ENCODE data around the gene AP2B1. TPM values are rescaled to one million over a fixed set of nuclear protein-coding genes. Genes with fewer than 3 reads are reported as not detected.

The AP2B1 gene
- polyA plus RNA-seq, 1 donor from 2014 or later = 36.3 TPM

- no peaks in the 10 kb centered on the region for H3K9me3 Mint-ChIP-seq
- peaks cover 5% of the 10 kb centered on the region for H3K36me3 Mint-ChIP-seq
- no peaks in the 10 kb centered on the region for H3K27me3 Mint-ChIP-seq
- H3K4me1 Mint-ChIP-seq = peaks cover 17 to 23% (median 18%) of the 10 kb centered on the region in 3 donors
- no peak overlapping the region for H3K27ac Mint-ChIP-seq
- no peak overlapping the region for H3K4me3 Mint-ChIP-seq
These were observed 123.8 kb downstream of the AP2B1 start for GRCh38 chr17:35710950-35711349.

DNA sequence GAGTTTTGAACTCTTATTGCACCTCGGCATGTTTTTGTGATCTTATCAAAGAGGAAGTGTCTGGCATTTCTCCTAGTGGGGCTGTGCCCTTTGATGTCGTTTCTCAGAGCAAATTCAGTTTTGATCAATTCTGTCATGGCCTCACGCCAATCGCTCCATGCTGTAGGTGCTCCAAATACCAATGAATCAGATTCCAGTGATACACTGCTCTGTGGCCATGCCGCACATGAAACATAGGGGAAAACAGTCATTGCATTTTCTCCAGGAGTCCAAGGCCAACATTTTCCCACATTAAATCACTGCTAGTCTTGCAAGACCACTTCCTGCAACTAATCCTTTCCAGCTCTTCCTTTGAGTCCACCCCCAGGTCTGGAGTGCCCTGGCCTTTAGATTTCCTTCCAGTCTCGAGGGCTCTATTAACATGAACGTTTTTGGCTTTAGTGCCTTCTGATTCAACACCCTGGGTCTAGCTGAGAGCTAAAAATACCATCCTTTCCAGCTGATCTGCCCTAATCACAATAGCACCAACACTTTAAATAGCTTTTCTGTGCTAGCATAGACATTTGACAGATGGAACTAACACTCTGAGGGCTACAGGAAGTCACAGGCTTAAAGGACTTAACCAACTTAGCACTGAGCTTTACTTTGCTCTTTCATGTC lies 126.1 kb downstream of the AP2B1 start:
- H3K4me3 Mint-ChIP-seq = no peak overlapping the region
- H3K27ac Mint-ChIP-seq = no peak overlapping the region
- peaks cover 5% of the 10 kb centered on the region for H3K36me3 Mint-ChIP-seq
- no peaks in the 10 kb centered on the region for H3K27me3 Mint-ChIP-seq
- no peaks in the 10 kb centered on the region for H3K9me3 Mint-ChIP-seq
- H3K4me1 Mint-ChIP-seq = peaks cover 10 to 13% (median 10%) of the 10 kb centered on the region in 3 donors

GRCh38 chr17:35714988-35715387 lies 127.9 kb downstream of the AP2B1 start:
- H3K36me3 Mint-ChIP-seq = peaks cover 5% of the 10 kb centered on the region
- no peaks in the 10 kb centered on the region for H3K9me3 Mint-ChIP-seq
- H3K4me1 Mint-ChIP-seq = peaks cover 0 to 2% (median 0%) of the 10 kb centered on the region in 3 donors

GRCh38 chr17:35715416-35715815 lies 128.3 kb downstream of the AP2B1 start:
- Mint-ChIP-seq H3K4me3 (no peak overlapping the region), H3K4me1 (peaks cover 0 to 2% (median 0%) of the 10 kb centered on the region in 3 donors), H3K9me3 (no peaks in the 10 kb centered on the region), H3K36me3 (peaks cover 3% of the 10 kb centered on the region), H3K27ac (no peak overlapping the region), H3K27me3 (no peaks in the 10 kb centered on the region)

More at GRCh38 chr17:35714988-35715387, 127.9 kb downstream of the AP2B1 start:
- Mint-ChIP-seq H3K27ac (no peak overlapping the region), H3K27me3 (no peaks in the 10 kb centered on the region), H3K4me3 (no peak overlapping the region)

- Mint-ChIP-seq H3K4me1 (peaks cover 0 to 2% (median 0%) of the 10 kb centered on the region in 3 donors), H3K36me3 (peaks cover 2% of the 10 kb centered on the region), H3K27ac (no peak overlapping the region), H3K4me3 (no peak overlapping the region), H3K9me3 (no peaks in the 10 kb centered on the region), H3K27me3 (no peaks in the 10 kb centered on the region)
These were observed 129.1 kb downstream of the AP2B1 start for GRCh38 chr17:35716173-35716572.

DNA sequence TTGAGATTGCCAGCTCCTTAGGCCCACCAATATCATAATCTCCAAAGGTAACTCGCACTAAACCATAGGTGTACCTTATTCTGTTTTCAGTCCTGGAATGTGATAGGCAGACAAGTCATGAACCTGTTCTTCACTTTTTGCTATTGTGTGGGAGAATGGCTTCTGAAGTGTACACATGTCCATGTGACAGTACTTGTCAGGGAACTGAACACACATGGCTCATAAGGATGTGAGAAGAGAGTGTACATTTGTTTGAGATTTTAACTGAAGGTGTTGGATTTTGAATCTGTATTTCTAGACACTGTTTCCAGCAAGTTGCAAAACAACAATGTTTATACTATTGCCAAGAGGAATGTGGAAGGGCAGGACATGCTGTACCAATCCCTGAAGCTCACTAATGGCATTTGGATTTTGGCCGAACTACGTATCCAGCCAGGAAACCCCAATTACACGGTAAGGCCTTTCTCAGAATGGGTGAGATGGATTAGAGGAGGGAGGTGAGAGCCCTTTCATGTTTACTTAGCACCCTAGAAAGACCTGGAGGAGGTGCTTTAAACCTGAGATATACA lies 129.9 kb downstream of the AP2B1 start:
- Mint-ChIP-seq H3K27me3 (no peaks in the 10 kb centered on the region), H3K9me3 (no peaks in the 10 kb centered on the region), H3K27ac (no peak overlapping the region), H3K4me1 (peaks cover 0 to 2% (median 0%) of the 10 kb centered on the region in 3 donors), H3K4me3 (no peak overlapping the region), H3K36me3 (peaks cover 5% of the 10 kb centered on the region)

DNA sequence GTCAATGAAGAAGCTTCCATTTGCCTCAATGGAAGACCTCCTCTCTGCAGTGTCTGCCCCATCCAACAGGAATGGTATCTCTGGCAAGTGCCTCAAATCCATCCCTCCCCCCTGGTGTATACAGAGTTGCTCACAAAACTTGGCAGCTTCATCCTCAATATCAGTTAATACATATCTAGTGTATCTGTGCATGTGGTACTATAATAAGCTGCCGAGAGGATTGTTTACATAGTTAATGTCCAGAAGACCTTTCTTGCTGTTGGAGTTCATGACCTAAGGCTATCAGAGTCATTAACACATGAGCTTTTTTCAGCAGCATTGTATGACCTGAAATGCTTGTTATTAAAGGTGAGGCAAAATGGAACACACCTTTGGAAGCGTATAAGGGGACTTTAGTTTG lies 130.4 kb downstream of the AP2B1 start:
- peaks cover 5% of the 10 kb centered on the region for H3K36me3 Mint-ChIP-seq
- H3K27me3 Mint-ChIP-seq = no peaks in the 10 kb centered on the region
- no peak overlapping the region for H3K27ac Mint-ChIP-seq
- H3K4me1 Mint-ChIP-seq = peaks cover 0 to 2% (median 0%) of the 10 kb centered on the region in 3 donors
- H3K4me3 Mint-ChIP-seq = no peak overlapping the region
- H3K9me3 Mint-ChIP-seq = no peaks in the 10 kb centered on the region

DNA sequence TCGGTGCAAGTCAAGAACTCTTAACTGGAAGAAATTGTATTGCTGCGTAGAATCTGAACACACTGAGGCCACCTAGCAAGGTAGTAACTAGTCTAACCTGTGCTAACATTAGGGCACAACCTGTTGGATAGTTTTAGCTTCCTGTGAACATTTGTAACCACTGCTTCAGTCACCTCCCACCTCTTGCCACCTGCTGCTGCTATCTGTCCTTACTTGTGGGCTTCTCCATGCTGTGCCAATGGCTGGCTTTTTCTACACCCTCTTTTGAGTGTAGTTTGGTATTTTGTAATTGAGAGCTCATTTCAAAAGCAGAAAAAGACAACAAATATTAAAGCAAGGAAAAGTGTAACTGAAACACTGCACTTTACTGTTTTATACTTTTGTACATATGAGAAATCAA lies 136.6 kb downstream of the AP2B1 start:
- peaks cover 12% of the 10 kb centered on the region for H3K36me3 Mint-ChIP-seq
- H3K27me3 Mint-ChIP-seq = no peaks in the 10 kb centered on the region
- H3K27ac Mint-ChIP-seq = no peak overlapping the region

GRCh38 chr17:35725058-35725457 lies 137.9 kb downstream of the AP2B1 start:
- Mint-ChIP-seq H3K9me3 (no peaks in the 10 kb centered on the region), H3K4me3 (no peak overlapping the region), H3K36me3 (peaks cover 16% of the 10 kb centered on the region), H3K27ac (no peak overlapping the region), H3K27me3 (no peaks in the 10 kb centered on the region), H3K4me1 (peaks cover 0 to 2% (median 0%) of the 10 kb centered on the region in 3 donors)

More for the DNA sequence above, 136.6 kb downstream of the AP2B1 start:
- Mint-ChIP-seq H3K4me1 (no peaks in the 10 kb centered on the region), H3K4me3 (no peak overlapping the region), H3K9me3 (no peaks in the 10 kb centered on the region)

DNA sequence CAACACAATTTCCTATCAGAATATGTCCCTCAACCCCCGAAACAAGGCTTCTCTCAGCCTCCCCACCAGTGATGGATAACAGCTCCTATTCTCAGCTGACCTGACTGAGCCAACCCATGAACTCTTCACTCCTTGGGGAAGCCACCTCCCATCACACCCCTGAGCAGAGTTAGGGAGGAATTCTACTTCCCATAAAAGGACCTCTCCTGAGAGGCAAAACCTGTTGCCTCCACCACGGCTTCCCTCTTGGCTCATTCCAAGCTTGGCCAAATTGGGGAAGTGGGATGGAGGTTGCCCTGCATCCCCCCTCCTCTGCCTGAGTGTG lies 138.6 kb downstream of the AP2B1 start:
- Mint-ChIP-seq H3K27me3 (peaks cover 4% of the 10 kb centered on the region), H3K9me3 (no peaks in the 10 kb centered on the region), H3K27ac (no peak overlapping the region), H3K4me3 (no peak overlapping the region), H3K4me1 (peaks cover 0 to 7% (median 5%) of the 10 kb centered on the region in 3 donors), H3K36me3 (peaks cover 21% of the 10 kb centered on the region)

DNA sequence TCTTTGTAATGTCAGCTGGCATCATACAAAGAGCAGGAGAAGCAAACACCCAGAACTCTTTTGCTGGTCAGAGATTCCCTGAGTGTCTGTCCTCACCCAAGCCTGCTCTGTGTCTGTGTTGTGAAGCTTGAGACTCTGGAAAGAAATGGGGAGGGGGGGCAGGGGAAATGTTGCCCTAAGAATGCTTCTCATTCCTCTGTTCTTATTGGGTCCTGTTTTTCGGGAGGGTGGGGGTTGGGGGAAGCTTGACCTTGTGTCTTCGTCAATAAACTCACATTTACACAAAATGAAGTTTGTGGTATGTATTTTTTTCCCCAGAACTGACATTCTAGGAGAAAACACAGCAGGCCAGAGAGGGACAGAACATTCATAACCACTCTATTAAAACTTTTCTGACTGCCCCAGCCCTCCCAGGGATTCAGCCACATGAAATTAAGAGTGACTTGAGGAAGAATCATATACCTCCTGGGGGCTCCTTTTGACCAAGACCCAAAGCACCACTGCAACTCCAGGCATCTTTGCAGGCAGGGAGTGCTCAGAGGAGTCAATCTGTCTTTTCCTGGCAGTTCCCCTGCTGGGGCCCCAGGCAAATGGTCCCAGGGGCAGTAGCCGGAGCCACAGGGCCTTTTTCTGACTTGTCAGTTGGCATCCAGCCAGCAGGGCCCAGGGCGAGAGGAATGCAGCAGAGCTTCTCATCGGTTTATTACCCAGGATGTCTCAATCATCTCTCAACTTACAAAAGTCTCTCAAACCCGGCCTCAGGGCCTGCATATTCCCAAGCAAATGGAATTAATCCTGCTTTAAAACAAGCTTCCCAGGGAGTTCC lies 139.2 kb downstream of the AP2B1 start:
- H3K4me1 Mint-ChIP-seq = peaks cover 0 to 11% (median 10%) of the 10 kb centered on the region in 3 donors
- H3K27me3 Mint-ChIP-seq = peaks cover 9% of the 10 kb centered on the region
- H3K27ac Mint-ChIP-seq = no peak overlapping the region
- peaks cover 22% of the 10 kb centered on the region for H3K36me3 Mint-ChIP-seq
- no peaks in the 10 kb centered on the region for H3K9me3 Mint-ChIP-seq
- H3K4me3 Mint-ChIP-seq = no peak overlapping the region

- Mint-ChIP-seq H3K27ac (no peak overlapping the region), H3K36me3 (peaks cover 21% of the 10 kb centered on the region), H3K27me3 (peaks cover 10% of the 10 kb centered on the region), H3K9me3 (no peaks in the 10 kb centered on the region), H3K4me1 (peaks cover 0 to 11% (median 10%) of the 10 kb centered on the region in 3 donors), H3K4me3 (no peak overlapping the region)
These were observed 139.9 kb downstream of the AP2B1 start for GRCh38 chr17:35726953-35727460.

DNA sequence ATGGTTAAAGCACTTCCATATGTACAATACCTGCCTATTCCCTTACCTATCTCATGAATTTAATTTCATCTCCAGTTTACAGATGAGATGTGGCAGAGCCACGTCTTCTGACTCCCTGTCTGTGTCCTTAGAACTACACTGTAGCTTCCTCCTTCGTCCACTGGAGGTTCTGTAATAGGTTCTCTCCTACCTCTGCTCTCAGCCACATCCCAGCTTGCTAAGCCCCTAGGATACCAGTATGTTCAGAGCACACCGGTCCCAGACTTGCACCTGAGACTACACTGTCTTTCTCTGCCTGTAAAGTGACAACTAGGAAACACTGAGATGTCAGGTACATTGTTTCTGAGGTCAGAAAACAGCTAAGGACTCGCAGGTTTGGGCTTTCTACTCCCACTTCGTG lies 140.5 kb downstream of the AP2B1 start:
- Mint-ChIP-seq H3K36me3 (peaks cover 21% of the 10 kb centered on the region), H3K27me3 (peaks cover 13% of the 10 kb centered on the region), H3K9me3 (no peaks in the 10 kb centered on the region), H3K27ac (no peak overlapping the region), H3K4me1 (peaks cover 0 to 11% (median 10%) of the 10 kb centered on the region in 3 donors), H3K4me3 (no peak overlapping the region)

- H3K27me3 Mint-ChIP-seq = peaks cover 16% of the 10 kb centered on the region
- H3K27ac Mint-ChIP-seq = peak overlapping the region in 1 of 3 donors; percentile 67
- no peaks in the 10 kb centered on the region for H3K9me3 Mint-ChIP-seq
- H3K4me3 Mint-ChIP-seq = peak overlapping the region in 1 of 4 donors; percentile 12
- peaks cover 21% of the 10 kb centered on the region for H3K36me3 Mint-ChIP-seq
- peaks cover 0 to 11% (median 10%) of the 10 kb centered on the region in 3 donors for H3K4me1 Mint-ChIP-seq
These were observed 141.4 kb downstream of the AP2B1 start for GRCh38 chr17:35728551-35728950.

- no peak overlapping the region for H3K27ac Mint-ChIP-seq
- H3K27me3 Mint-ChIP-seq = peaks cover 16% of the 10 kb centered on the region
These were observed 142.3 kb downstream of the AP2B1 start for GRCh38 chr17:35729405-35729833.

More at GRCh38 chr17:35729405-35729833, 142.3 kb downstream of the AP2B1 start:
- H3K36me3 Mint-ChIP-seq = peaks cover 21% of the 10 kb centered on the region
- H3K4me1 Mint-ChIP-seq = peaks cover 0 to 11% (median 10%) of the 10 kb centered on the region in 3 donors
- H3K9me3 Mint-ChIP-seq = no peaks in the 10 kb centered on the region
- H3K4me3 Mint-ChIP-seq = no peak overlapping the region

Measured in IgD-negative memory B cell (primary cell).